Islet of Langerhans (tissue), 1 donor: ENCODE measurements around the gene FPR3.
"Not testable (repeated sequence)": the region's sequence is repeated elsewhere in the genome, so short reads cannot be mapped to it uniquely, and the experiment has no call there.

Experiments
- FAIRE-seq: peaks from one replicate; lab custom pipeline; 2011; peaks lifted over from hg19 to GRCh38; lab: Jason Lieb, UNC

Gene FPR3

GRCh38 chr19:51794885-51795490 is at the start of gene FPR3:
Gene FPR3, plus strand, starts transcription at chr19:51795157. Its CDS starts 28,592 bp downstream, at chr19:51823749.
- FAIRE-seq, result no peak

- no peak for FAIRE-seq
Observed at GRCh38 chr19:51746731-51747130, 48.2 kb upstream of the FPR3 start.

DNA sequence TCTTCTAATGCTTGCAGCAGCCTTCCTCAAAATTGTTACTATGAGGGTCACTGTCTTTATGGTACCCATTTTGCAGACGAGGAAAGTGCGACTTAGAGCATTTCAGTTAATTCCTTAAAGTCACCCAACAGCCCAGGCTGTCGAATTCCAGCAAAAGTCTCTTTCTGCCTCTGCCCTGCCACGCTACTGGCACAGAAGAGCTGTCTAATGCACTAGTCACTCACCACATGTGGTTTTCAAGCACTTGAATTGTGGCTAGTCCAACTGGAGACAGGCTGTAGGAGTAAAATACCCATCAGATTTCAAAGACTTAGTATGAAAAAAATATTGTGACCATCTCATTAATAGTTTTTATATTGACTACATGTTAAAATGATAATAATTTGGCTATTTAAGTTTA is 45.0 kb upstream of the FPR3 start:
- no peak for FAIRE-seq

DNA sequence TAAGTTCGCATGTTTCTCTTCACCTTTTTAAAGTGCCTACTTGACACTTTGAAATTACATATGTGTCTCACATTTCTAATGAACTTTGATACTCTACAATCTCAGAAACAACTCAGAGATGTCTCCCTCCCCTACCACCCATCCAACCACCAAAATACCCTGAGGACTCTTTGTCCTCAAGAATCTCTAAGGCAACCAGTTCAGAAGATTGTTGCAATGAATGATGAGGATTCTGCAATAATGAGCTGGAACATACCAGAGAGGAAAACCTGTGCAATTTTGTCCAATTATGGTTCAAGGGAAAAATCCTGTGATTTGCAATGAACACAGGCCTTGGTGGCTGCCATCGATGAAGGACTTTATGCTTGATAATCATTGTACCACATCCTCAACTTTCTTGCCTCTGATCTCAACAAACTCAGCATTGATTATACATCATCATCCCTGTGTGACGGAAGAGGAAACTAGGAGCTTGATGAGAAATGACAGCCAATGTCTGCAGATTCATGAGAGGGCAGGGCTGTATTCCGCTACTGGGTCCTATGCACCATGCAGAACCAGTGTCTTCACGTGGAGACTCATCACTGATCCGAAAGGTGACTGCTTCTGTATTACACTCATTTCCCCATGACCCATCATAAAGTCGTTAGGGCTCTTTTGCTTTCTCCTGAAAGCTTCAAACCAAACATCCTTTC is 44.4 kb upstream of the FPR3 start:
- FAIRE-seq, result no peak

GRCh38 chr19:51751655-51752054 is 43.3 kb upstream of the FPR3 start, which contains the start of gene FPR1:
Gene FPR1, minus strand, starts transcription at chr19:51751878. Its CDS starts 4,884 bp downstream, at chr19:51746994.
- FAIRE-seq, result no peak

DNA sequence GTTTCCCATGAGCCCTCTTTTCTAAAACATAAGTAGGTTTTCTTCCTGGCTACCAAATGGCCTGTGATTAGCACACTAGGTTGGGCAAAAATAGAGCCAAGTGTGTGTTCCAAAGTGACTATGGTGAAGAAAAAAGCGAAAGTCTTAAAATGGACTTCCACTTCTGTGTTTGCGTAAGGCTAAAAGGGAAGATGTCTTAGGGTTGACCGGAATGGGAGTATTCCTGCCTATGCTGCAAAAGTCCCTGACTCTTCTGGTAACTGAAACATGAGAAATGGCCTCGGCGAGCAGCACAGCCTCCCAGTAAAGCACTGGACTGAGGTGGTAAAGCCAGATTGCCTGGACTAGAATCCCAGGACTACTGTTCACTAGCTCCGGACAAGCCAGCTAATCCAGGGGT is 40.8 kb upstream of the FPR3 start:
- no peak for FAIRE-seq

- no peak for FAIRE-seq
Observed at GRCh38 chr19:51754770-51755169, 40.2 kb upstream of the FPR3 start.

DNA sequence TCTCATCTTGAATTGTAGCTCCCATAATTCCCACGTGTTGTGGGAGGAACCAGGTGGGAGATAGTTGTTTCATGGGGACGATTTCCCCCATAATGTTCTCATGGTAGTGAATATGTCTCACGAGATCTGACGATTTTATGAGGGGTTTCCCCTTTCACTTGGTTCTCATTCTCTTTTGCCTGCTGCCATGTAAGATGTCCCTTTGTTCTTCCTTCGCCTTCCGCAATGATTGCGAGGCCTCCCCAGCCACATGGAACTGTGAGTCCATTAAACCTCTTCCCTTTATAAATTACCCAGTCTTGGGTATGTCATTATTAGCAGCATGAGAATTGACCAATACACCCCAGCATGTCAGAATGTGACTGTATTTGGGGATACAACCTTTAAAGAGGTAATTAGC is 39.4 kb upstream of the FPR3 start:
- FAIRE-seq, result no peak

- FAIRE-seq, result no peak
Observed at GRCh38 chr19:51760697-51761356, 34.1 kb upstream of the FPR3 start, which contains the start of gene FPR2. Gene FPR2, plus strand, starts transcription at chr19:51761180. Its CDS starts 7,479 bp downstream, at chr19:51768659.

GRCh38 chr19:51761696-51762095 is 33.3 kb upstream of the FPR3 start:
- FAIRE-seq, result no peak

GRCh38 chr19:51765086-51765485 is 29.9 kb upstream of the FPR3 start:
- no peak for FAIRE-seq

DNA sequence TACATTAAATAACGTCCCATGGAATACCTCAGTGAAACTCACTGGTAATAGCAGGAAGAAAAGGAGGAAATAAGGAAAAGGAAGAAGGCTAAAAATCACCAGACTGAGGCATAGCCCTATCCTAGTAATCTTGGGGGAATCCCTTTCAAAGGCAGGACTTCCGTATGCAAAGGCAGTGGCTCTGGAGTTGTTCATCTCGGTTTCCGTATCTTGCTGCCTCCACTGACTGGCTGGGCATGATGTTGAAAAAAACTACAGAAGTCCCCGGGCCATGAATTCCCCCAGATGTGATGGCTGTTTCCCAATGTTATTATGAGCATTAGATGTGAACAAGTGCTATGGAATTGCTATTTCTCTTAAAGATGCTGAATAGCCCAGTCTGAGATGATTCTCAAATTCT is 28.5 kb upstream of the FPR3 start:
- FAIRE-seq, result no peak

DNA sequence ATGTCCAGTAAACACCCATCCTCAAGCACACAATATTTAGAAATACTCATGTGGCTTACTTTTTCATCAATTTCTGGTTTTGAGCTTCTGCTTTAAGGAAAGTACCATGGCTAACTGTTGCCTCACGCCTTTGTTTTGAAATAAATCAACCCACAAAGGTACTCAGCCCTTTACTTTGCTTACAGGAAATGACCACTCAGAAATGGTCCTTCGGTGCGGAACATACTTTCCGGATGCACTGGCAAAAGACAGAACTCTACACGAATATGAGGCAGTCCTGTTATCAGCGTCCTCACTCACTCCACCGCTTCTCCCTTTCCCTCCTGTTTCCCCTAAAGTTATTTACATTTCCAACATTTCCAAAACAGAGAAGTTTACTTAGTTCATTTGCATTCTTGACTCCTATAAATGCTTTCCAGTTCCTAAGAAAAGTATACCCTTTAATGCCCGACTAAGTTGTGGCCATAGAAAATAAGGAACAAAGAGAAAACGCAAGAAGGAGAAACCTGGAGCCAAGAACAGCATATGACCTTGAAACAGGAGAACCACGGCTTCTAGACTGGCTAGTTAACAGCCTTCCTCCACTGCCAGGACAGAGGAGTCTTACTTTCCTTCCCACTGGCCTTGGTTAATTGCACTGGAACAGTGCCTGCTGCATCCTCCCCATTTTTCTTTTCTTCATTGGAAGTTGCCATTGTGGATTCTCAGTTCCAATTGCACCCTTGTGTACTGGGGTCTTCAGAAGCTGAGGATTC is 23.4 kb upstream of the FPR3 start:
- FAIRE-seq, result no peak

DNA sequence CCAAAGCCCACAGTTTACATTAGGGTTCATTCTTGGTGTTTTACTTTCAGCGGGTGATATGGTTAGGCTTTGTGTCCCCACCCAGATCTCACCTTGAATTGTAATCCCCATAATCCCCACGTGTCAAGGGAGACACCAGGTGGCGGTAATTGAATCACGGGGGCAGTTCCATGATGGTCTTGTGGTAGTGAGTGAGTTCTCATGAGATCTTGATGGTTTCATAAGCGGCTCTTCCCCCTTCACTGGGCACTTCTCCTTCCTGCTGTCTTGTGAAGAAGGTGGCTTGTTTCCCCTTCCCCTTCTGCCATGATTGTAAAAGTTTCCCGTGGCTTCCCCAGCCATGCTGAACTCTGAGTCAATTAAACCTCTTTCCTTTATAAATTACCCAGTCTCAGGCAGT is 22.0 kb upstream of the FPR3 start:
- no peak for FAIRE-seq

DNA sequence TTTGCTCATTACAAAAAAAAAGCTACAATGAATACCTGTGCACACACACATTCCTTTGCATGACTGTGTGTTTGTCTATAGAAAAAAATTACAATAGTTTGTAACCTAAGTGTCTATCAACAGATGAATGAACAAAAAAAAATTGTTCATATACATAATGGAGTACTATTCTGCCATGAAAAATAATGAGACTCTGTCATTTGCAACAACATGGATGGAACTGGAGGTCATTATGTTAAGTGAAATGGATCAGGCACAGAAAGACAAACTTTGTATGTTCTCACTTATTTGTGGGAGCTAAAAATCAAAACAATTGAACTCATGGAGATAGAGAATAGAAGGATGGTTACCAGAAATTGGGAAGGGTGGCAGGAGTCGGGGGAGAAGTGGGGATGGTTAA is 18.4 kb upstream of the FPR3 start:
- not testable (repeated sequence) for FAIRE-seq

- FAIRE-seq, result peak; percentile 92
Observed at GRCh38 chr19:51777570-51778462, 17.1 kb upstream of the FPR3 start.

DNA sequence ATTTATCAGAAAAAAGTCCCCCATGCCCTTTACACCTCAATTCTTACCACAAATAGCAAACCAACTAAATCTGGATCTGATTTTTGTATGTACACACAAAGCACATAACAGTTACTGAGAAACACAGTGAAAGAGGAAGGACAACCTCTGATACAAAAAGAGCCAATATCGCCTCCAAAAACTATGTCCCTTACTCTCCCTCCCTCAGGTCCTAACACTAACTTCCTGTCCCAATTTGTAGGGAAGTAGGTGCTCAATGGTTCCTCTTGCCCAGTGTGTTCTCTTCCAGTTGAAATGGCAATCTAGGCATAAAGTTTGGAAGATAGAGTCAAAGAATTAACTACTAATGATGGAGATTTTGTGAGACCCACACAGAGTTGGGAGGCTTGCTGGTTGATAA is 15.8 kb upstream of the FPR3 start:
- FAIRE-seq, result no peak

DNA sequence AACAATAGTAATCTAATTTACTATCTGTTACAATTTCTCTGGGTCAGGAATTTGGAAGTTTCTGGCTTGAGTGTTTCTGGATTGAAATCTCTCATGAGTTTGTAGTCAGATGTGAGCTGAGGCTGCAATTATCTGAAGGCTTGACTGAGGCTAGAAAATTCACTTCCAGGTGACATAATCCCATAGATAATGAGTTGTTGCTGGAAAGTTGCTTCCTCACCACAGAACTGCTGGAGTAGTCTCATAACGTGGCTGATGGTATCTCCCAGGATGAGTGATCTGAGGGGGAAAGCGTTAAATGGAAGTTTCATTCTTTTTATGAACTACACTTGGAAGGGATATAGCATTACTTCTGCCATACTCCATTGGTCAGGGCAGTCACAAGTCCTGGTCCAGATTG is 15.3 kb upstream of the FPR3 start:
- FAIRE-seq, result no peak

- FAIRE-seq, result no peak
Observed at GRCh38 chr19:51780270-51780669, 14.7 kb upstream of the FPR3 start.

GRCh38 chr19:51781999-51782398 is 13.0 kb upstream of the FPR3 start:
- no peak for FAIRE-seq

- no peak for FAIRE-seq
Observed at GRCh38 chr19:51783372-51783771, 11.6 kb upstream of the FPR3 start.
